Esophagus squamous epithelium (tissue), 4 donors: ENCODE measurements around the gene REEP2.

Experiments used
- CTCF ChIP-seq, 6 experiments: fragments of 450-650 bp in 4 of 6; fragments of 200-600 bp in 2 of 6; sonication (generic) in 2 of 6; IDR thresholded peaks; one replicate each; pipeline ENCODE4 v1.5.1; 2016 to 2019; ENCODE audit warnings: antibody characterized with exemption in 6 of 6, mild to moderate bottlenecking in 4 of 6, moderate library complexity in 4 of 6
- POLR2A ChIP-seq, 4 donors: fragments of 450-650 bp; IDR thresholded peaks; one replicate each; pipeline ENCODE4 v1.6.1; 2017; ENCODE audit warnings: antibody characterized with exemption in 4 of 4, mild to moderate bottlenecking in 4 of 4, moderate library complexity in 3 of 4

- TF ChIP-seq CTCF (IDR thresholded peaks at IDR 0.05) (no peak), POLR2A (IDR thresholded peaks at IDR 0.05) (no peak)
These were observed 6.9 kb downstream of the REEP2 start for GRCh38 chr5:138445547-138446271.
